ENCODE results near the gene C16orf54.
"Not testable (repeated sequence)": the region's sequence is repeated elsewhere in the genome, so short reads cannot be mapped to it uniquely, and the experiment has no call there.

Gene C16orf54

GRCh38 chr16:29753516-29753915, 7.7 kb upstream of the C16orf54 start:
- peaks cover 43% of the 10 kb centered on the region for H3K4me1 Mint-ChIP-seq
- peaks cover 5% of the 10 kb centered on the region for H3K36me3 Mint-ChIP-seq
- H3K4me3 Mint-ChIP-seq, result no peak overlapping the region
- no peaks in the 10 kb centered on the region for H3K27me3 Mint-ChIP-seq
- no peak overlapping the region for H3K27ac Mint-ChIP-seq
- H3K9me3 Mint-ChIP-seq, result no peaks in the 10 kb centered on the region

DNA sequence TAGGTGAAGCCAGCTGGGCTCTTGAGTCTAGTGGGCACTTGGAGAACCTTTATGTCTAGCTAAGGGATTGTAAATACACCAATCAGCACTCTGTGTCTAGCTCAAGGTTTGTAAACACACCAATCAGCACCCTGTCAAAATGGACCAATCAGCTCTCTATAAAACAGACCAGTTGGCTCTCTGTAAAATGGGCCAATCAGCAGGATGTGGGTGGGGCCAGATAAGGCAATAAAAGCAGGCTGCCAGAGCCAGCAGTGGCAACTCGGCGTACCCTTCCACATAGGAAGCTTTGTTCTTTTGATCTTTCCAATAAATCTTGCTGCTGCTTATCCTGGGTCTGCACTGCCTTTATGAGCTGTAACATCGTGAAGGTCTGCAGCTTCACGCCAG, 3.0 kb upstream of the C16orf54 start:
- H3K9me3 Mint-ChIP-seq, H3K4me3 Mint-ChIP-seq, H3K36me3 Mint-ChIP-seq, H3K27ac Mint-ChIP-seq, H3K27me3 Mint-ChIP-seq: not testable (repeated sequence)
- H3K4me1 Mint-ChIP-seq, result peaks cover 46% of the 10 kb centered on the region

DNA sequence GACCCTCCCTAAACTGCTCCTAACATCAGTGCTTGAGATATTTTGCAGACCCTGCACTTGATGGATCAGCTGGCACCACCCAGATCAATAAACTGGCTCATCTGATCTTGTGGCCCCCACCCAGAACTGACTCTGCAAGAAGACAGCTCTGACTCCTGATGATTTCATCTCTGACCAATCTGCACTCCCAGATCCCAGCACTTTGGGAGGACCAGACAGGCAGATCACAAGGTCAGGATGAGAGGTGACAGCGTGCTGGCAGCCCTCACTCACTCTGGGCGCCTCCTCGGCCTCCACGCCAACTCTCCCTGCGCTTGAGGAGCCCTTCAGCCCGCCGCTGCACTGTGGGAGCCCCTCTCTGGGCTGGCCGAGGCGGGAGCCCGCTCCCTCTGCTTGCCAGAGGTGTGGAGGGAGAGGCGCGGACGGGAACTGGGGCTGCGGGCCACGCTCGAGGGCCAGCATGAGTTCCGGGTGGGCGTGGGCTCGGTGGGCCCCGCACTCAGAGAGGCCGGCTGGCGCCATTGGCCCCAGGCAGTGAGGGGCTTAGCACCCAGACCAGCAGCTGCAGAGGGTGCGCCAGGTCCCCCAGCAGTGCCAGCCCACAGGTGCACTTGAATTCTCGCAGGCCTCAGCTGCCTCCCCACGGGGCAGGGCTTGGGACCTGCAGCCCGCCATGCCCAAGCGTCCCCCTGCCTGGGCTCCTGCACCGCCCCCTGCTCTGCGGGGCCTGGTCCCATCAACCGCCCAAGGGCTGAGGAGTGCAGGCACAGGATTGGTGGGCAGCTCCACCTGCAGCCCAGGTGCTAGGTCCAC, 2.4 kb upstream of the C16orf54 start:
- Mint-ChIP-seq H3K27me3 (no peaks in the 10 kb centered on the region), H3K27ac (no peak overlapping the region), H3K9me3 (no peaks in the 10 kb centered on the region), H3K4me1 (peaks cover 50% of the 10 kb centered on the region), H3K36me3 (peaks cover 7% of the 10 kb centered on the region), H3K4me3 (no peak overlapping the region)

- H3K4me1 Mint-ChIP-seq, result peaks cover 66% of the 10 kb centered on the region
- not testable (repeated sequence) for H3K9me3 Mint-ChIP-seq, H3K27me3 Mint-ChIP-seq
- H3K4me3 Mint-ChIP-seq, result peak overlapping the region; percentile 87
- peak overlapping the region; percentile 93 for H3K27ac Mint-ChIP-seq
- H3K36me3 Mint-ChIP-seq, result peaks cover 10% of the 10 kb centered on the region
These were observed 728 bp upstream of the C16orf54 start for GRCh38 chr16:29746518-29746917.

- H3K27ac Mint-ChIP-seq, result peak overlapping the region; percentile 93
- H3K36me3 Mint-ChIP-seq, result peaks cover 10% of the 10 kb centered on the region
- H3K27me3 Mint-ChIP-seq, result no peaks in the 10 kb centered on the region
- peaks cover 78% of the 10 kb centered on the region for H3K4me1 Mint-ChIP-seq
- H3K4me3 Mint-ChIP-seq, result peak overlapping the region; percentile 87
- H3K9me3 Mint-ChIP-seq, result no peaks in the 10 kb centered on the region
These were observed 503 bp downstream of the C16orf54 start for GRCh38 chr16:29745121-29745852.

- H3K27me3 Mint-ChIP-seq, result no peaks in the 10 kb centered on the region
- no peaks in the 10 kb centered on the region for H3K9me3 Mint-ChIP-seq
- peak overlapping the region; percentile 87 for H3K4me3 Mint-ChIP-seq
- H3K36me3 Mint-ChIP-seq, result peaks cover 10% of the 10 kb centered on the region
- peak overlapping the region; percentile 93 for H3K27ac Mint-ChIP-seq
- H3K4me1 Mint-ChIP-seq, result peaks cover 85% of the 10 kb centered on the region
These were observed 1.2 kb downstream of the C16orf54 start for GRCh38 chr16:29744541-29745101.

DNA sequence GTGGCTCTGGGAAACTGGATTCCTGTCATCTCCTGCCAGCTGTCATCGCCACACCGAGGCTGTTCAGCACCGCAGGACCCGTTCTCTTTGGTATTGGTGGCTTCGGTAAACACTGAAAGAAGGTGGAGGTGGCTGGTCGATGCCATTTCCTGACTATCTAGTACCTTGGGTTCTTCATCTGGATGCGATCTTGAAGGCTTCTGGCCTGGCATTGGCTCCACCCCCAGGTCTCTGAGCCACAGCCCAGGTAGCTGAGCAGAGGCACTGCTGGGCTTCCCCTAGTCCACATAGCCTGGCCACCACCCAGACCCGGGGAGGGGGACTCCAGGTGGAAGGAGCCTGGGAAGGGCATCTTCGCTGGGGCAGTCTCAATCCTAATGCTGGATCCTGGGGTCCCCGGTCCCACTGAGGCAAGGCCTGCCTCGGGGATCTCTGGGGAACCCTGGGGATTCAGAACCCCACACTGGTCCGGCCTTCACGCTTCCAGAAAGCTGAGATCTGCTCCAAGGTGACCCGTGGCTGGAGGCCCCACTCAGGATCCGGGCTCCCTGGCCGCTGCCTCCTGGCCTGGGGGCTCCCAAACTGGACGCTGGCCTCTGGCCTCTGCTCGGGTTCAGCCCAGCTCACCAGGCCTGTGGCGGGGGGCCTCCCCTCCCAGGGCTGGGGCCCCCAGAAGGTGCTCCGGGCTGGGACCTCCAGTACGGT, 1.8 kb downstream of the C16orf54 start:
- Mint-ChIP-seq H3K36me3 (peaks cover 9% of the 10 kb centered on the region), H3K27ac (peak overlapping the region; percentile 88), H3K27me3 (no peaks in the 10 kb centered on the region), H3K4me1 (peaks cover 89% of the 10 kb centered on the region), H3K9me3 (no peaks in the 10 kb centered on the region), H3K4me3 (peak overlapping the region; percentile 87)

DNA sequence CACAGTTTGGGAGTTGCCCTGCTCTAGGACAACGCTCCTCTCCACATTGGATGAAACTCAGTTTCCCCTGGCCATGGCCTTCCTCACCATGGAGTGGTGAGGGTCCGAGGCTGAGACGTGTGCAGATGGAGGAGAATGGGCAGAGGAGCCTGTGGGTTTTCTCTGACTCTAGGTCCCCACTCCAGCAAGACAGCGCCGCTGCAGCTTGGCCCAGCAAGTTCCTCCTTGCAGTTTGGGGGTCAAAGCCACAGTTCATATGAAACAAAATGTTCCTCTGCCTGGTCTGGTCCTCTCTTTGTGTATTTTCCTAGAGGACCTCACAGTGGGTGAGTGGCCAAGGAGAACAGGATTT, 2.3 kb downstream of the C16orf54 start:
- peak overlapping the region; percentile 82 for H3K4me3 Mint-ChIP-seq
- no peaks in the 10 kb centered on the region for H3K27me3 Mint-ChIP-seq
- H3K4me1 Mint-ChIP-seq, result peaks cover 91% of the 10 kb centered on the region
- peak overlapping the region; percentile 88 for H3K27ac Mint-ChIP-seq
- no peaks in the 10 kb centered on the region for H3K9me3 Mint-ChIP-seq
- peaks cover 6% of the 10 kb centered on the region for H3K36me3 Mint-ChIP-seq

- H3K27me3 Mint-ChIP-seq, result no peaks in the 10 kb centered on the region
- no peaks in the 10 kb centered on the region for H3K9me3 Mint-ChIP-seq
- peaks cover 6% of the 10 kb centered on the region for H3K36me3 Mint-ChIP-seq
- peaks cover 94% of the 10 kb centered on the region for H3K4me1 Mint-ChIP-seq
- peak overlapping the region; percentile 87 for H3K27ac Mint-ChIP-seq
- H3K4me3 Mint-ChIP-seq, result peak overlapping the region; percentile 82
These were observed 3.0 kb downstream of the C16orf54 start for GRCh38 chr16:29742683-29743275.

DNA sequence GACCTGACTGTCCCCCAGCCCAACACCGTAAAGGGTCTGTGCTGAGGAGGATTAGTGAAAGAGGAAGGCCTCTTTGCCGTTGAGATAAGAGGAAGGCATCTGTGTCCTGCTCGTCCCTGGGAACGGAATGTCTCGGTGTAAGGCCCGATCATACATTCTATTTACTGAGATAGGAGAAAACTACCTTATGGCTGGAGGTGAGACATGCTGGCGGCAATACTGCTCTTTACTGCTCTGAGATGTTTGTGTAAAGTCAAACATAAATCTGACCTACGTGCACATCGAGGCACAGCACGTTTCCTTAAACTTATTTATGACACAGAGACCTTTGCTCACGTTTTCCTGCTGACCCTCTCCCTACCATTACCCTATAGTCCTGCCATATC, 5.2 kb downstream of the C16orf54 start:
- not testable (repeated sequence) for H3K27me3 Mint-ChIP-seq, H3K4me3 Mint-ChIP-seq, H3K9me3 Mint-ChIP-seq, H3K36me3 Mint-ChIP-seq
- H3K4me1 Mint-ChIP-seq, result peaks cover 92% of the 10 kb centered on the region
- peak overlapping the region; percentile 75 for H3K27ac Mint-ChIP-seq

- peak overlapping the region; percentile 1 for H3K4me3 Mint-ChIP-seq
- H3K27ac Mint-ChIP-seq, result peak overlapping the region; percentile 75
- H3K4me1 Mint-ChIP-seq, result peaks cover 89% of the 10 kb centered on the region
- not testable (repeated sequence) for H3K27me3 Mint-ChIP-seq, H3K9me3 Mint-ChIP-seq, H3K36me3 Mint-ChIP-seq
These were observed 5.7 kb downstream of the C16orf54 start for GRCh38 chr16:29739927-29740629.

GRCh38 chr16:29738514-29738913, 7.3 kb downstream of the C16orf54 start:
- Mint-ChIP-seq H3K27ac (peak overlapping the region; percentile 25), H3K4me3 (peak overlapping the region; percentile 46), H3K36me3 (peaks cover 9% of the 10 kb centered on the region), H3K9me3 (no peaks in the 10 kb centered on the region), H3K27me3 (no peaks in the 10 kb centered on the region), H3K4me1 (peaks cover 83% of the 10 kb centered on the region)

DNA sequence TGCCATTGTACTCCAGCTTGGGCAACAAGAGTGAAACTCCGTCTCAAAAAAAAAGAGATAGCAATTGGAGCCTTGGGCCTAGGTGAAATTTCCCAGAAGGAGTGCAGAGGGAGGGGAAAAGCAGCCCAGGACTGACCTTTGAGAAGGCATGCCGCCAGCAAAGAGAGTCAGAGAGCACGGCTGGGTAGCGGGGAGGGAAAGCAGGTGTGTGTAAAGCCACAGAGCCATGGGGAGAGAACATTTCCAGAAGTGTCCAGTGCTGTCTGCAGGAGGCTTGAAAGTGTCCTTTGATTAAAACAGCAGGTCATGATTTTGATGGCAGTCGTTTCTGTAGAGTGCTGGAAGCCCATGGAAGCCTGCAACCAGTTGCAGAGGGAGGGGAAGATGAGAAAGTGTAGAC, 8.1 kb downstream of the C16orf54 start:
- peak overlapping the region; percentile 25 for H3K27ac Mint-ChIP-seq
- peak overlapping the region; percentile 46 for H3K4me3 Mint-ChIP-seq
- H3K9me3 Mint-ChIP-seq, result no peaks in the 10 kb centered on the region
- H3K4me1 Mint-ChIP-seq, result peaks cover 80% of the 10 kb centered on the region
- H3K36me3 Mint-ChIP-seq, result peaks cover 3% of the 10 kb centered on the region
- no peaks in the 10 kb centered on the region for H3K27me3 Mint-ChIP-seq

DNA sequence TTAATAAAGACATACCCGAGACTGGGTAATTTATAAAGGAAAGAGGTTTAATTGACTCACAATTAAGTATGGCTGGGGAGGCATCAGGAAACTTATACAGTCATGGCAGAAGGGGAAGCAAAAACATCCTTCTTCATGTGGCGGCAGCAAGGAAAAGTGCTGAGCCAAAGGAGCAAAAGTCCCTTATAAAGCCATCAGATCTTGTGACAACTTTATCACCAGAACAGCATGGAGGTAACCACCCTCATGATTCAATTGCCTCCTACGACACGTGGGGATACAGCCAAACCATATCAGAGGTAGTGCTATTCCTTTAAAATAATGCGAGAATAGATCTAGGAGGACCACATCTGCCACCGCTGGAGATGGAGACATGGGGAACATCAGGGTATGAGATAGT, 9.0 kb downstream of the C16orf54 start:
- Mint-ChIP-seq H3K9me3 (peaks cover 5% of the 10 kb centered on the region), H3K4me3 (no peak overlapping the region), H3K36me3 (peaks cover 5% of the 10 kb centered on the region), H3K4me1 (peaks cover 78% of the 10 kb centered on the region), H3K27me3 (no peaks in the 10 kb centered on the region), H3K27ac (no peak overlapping the region)

- Mint-ChIP-seq H3K4me3 (no peak overlapping the region), H3K4me1 (peaks cover 75% of the 10 kb centered on the region), H3K9me3 (peaks cover 5% of the 10 kb centered on the region), H3K36me3 (peaks cover 5% of the 10 kb centered on the region), H3K27me3 (no peaks in the 10 kb centered on the region), H3K27ac (no peak overlapping the region)
These were observed 9.7 kb downstream of the C16orf54 start for GRCh38 chr16:29736112-29736511.
